GM21423 (cell line): ENCODE results near the gene MET.
"Not testable (repeated sequence)": the region's sequence is repeated elsewhere in the genome, so short reads cannot be mapped to it uniquely, and the experiment has no call there.

Source experiments
- ATAC-seq: cut with Tn5 transposase; IDR thresholded peaks from one replicate; pipeline ENCODE4 v1.9.1; 2021; ENCODE audit warnings: mild to moderate bottlenecking, moderate library complexity; ENCODE audit not compliant: unreplicated experiment

MET gene

DNA sequence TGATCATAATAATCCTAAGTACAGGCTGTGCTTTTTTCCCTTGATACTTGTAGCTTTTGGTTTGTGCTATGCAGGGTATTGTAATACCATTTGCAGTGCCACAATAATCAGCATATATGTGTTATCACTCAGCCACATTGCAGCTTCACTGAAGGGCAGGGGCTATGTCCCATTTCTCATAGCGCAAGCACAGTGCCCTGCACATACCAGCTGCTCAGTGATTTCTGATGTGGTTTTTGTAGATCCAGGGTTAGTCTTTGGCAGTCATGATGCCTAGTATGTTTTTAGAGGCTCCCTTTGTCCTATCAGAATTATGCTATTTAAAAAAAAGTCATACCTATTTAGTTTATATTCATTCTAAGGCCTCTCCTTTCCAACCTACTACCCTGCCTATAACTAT lies 25.8 kb downstream of the MET start:
- no peak for ATAC-seq

DNA sequence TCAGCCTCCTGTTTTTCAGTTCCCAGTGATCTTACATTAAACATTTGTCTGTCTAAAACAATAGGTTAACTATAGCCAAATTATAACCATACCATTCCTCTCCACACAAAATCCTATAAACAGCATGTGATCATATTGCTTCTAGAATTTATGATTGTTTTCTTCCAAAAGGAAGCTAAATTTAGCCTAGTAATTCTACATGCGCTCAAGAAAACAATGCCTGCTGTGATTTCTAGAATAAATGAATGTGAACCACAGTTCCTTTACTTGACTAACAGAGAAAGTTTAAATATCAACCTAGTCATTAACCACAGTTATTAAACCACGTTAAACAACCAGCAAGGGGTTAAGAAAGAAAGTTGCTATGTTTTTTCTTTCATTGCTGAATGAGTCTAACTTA lies 26.4 kb downstream of the MET start:
- ATAC-seq = no peak

DNA sequence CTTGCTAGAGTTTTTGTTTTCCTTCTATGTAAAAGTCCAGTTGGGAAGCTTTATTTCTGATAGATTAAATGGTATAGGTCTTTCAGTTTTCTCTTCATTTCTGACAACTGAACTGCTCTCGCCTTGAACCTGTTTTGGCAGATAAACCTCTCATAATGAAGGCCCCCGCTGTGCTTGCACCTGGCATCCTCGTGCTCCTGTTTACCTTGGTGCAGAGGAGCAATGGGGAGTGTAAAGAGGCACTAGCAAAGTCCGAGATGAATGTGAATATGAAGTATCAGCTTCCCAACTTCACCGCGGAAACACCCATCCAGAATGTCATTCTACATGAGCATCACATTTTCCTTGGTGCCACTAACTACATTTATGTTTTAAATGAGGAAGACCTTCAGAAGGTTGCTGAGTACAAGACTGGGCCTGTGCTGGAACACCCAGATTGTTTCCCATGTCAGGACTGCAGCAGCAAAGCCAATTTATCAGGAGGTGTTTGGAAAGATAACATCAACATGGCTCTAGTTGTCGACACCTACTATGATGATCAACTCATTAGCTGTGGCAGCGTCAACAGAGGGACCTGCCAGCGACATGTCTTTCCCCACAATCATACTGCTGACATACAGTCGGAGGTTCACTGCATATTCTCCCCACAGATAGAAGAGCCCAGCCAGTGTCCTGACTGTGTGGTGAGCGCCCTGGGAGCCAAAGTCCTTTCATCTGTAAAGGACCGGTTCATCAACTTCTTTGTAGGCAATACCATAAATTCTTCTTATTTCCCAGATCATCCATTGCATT lies 27.1 kb downstream of the MET start:
- no peak for ATAC-seq

DNA sequence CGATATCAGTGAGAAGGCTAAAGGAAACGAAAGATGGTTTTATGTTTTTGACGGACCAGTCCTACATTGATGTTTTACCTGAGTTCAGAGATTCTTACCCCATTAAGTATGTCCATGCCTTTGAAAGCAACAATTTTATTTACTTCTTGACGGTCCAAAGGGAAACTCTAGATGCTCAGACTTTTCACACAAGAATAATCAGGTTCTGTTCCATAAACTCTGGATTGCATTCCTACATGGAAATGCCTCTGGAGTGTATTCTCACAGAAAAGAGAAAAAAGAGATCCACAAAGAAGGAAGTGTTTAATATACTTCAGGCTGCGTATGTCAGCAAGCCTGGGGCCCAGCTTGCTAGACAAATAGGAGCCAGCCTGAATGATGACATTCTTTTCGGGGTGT lies 27.7 kb downstream of the MET start:
- no peak for ATAC-seq

DNA sequence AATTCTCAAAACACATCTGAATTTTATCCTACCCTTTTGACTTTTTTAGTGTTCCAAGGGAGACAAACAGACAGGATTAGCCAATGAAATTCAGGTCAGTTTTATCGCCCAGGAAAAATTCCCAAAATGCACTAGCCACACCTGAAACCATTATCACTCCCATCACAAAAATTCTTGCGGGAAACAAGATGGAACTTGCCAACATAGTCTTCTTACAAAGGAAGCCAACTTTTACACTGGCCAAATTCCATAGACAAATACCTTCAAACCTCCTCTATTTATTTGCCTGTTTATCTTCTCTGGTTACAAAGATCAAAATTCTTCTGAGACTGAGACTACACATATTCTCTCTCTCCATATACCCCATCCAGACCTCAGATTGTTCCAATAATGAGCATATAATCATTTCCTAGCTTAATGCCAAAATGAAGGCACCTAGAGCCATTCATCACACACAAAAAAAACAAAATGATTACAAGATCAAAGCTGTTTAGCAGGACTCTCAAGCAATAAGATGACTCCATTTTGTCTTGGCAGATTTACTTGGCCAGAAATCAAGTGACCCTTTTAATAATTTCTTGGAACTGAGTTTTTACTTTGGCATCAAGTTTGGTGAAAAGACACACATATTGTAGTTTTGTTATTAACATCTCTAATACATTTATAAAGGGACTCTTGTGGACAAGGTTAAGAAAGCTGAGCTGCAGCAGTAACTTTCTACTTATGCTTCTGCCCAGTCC lies 30.2 kb downstream of the MET start:
- ATAC-seq = no peak

DNA sequence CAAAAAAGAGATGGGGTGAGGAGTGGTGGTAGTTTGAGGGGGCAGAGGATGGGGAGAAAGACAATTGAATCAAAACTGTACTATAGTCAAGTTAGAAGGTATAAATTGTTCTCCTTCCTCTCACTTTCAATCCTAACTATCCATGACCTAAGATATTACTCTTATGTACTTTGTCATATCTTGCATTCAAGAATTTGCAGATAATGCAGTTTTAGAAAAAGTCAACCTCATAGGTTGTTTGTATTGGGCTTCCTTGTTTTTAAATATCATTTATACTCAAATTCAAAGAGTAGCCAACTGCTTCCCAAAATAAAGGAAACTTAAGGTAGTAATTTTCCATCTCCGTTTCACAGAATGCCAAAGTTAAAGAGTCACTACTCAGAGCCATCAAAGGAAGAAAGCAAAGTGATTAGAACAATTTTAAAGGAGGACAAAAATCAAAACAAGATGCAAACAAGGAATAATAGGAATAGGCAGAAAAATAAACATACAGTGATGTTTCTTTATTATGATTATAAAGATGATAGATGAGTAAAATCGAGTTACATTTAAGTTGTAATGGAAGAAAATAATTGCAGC lies 32.7 kb downstream of the MET start:
- ATAC-seq = no peak

DNA sequence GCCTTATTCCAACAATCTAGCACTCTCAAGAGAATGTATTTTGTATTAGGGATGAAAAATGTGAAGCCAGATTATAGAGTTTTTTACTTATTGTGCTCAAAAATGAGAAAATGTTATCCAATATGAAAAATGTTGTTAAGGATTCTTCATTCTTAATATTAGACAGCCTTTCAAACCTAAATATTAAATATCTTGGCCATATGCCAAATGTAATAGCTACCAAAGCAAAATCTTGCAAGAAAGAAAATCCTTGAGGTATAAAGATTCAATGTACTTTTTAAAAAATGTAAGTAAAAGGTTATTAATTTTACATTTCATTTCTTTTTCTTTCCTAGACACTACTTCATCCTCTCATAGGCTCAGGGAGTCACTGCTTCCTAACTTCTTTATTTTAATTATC lies 33.4 kb downstream of the MET start:
- no peak for ATAC-seq

DNA sequence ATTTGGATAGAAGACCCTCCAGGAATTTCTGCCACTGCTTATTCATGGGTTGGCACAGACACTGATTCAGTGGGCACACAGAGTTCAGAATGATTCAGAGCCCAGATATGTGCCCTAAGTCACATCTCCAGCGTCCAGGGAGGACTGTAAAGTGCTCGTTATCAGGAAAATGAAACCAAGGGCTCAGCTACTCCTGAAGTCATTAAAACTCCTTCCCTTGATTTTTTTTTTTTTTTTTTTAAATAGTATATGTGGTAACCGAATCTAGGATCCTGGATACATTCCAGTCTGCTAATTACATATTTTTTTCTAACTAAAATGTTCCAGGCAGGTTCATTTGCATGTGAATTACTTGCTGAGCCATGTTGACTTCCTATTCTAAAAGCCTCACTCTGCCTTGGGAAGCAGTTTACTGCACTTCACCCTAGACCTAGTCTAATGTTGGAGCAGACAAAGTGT lies 34.7 kb downstream of the MET start:
- no peak for ATAC-seq

DNA sequence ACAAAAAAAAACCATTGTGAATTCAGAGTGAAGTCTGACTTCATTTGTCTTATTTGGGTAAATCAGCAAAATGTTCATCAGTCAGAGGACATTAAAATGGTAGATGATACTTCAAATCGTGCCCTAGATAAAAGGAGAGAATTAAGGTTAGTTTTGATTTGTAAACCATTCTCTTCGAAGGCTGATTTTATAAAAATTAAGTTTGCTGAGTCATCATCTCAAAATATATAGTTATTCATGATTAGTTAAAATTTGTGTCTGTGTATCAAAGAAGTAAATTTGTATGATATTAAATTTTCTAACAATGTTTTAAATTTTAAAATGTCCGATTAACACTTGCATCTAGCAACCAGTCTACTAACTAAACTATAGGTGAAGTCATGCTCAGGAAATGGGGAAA lies 35.3 kb downstream of the MET start:
- no peak for ATAC-seq

DNA sequence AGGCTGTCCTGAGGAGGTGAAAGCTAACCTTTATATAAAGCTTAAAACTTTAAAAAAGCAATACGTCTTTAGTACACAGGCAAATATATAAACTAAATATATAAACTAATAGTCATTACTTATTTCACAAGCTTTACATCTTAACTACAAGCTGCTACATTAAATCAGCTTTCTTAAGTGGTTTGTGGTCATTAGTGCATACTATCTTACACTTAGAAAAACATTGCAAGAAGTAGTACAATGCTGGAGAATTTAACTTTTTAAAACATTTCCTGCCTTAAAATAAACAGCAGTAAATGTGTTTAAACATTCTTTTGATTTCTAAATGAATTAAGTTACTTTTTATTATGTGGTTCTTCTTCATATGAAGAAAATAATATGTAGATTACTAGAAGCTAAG lies 36.3 kb downstream of the MET start:
- no peak for ATAC-seq

DNA sequence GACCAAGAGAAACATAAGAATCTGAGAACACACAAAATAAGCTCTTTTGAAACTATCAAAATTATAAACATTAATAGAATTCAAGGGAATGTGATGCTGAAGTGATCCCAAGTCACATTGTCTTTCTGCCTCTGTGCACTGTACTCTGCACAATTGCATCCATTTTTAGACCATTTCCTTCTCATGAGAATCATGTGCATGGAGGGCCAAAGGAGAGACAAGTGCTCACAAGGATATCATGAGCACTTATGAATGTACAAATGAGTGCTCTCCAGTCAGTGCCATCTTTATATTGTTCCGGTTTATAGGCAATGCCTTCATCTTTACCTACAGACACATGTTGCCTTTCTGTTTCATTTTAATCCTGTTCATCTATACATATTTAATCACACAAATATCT lies 36.9 kb downstream of the MET start:
- ATAC-seq = no peak

DNA sequence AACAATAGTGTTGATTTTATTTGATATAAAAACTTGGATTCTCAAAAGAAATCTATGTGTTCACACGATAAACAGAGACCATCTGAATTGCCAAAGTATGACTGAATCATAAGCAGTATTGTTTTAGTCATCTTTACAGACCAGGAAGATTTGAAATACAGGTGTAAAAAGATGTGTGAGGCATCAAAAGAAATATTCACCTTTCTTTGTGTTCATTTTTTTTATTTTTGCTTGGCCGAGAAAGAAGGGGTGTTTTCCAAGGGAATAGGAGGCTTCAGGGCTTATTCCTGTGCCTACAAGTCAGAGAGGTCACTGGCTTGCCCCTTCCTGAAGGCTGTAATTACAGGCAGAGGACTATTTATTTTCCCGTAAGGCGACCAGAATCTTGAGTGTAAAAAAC lies 37.3 kb downstream of the MET start:
- ATAC-seq = no peak

DNA sequence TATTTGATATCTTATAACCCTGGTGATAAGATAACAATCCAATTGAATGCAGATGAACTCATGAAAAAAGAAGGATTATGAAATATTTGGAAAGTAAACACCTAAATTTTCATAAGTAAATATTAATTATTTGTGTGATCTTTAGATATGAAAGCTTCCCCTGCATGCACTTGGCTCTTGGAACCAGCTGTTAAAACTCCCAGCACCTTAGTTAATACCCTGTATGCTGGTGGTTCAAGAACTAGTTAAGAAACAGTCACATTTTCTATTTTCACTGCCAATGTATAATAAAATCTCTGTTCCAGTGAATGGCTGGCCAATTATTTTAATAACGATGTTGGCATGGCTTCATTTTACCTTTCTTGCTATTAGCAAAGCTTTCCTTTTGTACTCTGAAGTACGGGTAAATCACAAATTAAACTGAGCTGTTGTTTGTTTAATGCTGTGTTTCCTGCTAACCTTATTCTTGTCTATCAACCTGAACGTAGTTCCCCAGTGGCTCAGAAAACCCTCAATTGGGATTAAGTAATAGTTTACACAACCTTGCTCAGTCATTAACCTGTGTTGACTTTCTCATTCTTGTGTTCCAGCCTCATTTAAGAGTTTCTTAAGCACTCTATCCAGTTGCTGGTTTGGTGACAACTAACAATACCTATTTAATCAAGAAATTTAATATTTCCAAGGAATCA lies 38.9 kb downstream of the MET start:
- no peak for ATAC-seq

DNA sequence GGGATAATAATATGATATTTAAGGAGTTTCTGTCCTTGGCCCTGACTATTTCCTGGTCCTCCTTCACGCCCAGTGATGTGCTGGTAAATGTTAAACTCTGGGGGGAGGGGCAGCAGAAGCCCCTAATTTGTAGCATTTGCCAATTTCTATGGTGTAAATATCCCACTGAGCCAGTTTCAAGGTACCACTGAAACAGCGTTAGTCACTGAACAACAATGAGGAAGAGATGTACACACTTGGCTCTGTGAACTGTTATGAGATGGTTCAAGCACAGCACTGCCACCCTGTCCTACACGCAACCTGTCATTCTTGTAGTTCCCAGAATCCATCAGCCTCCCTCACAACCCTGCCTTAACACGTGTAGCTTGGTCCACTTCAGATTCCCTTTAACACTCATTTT lies 39.8 kb downstream of the MET start:
- no peak for ATAC-seq

DNA sequence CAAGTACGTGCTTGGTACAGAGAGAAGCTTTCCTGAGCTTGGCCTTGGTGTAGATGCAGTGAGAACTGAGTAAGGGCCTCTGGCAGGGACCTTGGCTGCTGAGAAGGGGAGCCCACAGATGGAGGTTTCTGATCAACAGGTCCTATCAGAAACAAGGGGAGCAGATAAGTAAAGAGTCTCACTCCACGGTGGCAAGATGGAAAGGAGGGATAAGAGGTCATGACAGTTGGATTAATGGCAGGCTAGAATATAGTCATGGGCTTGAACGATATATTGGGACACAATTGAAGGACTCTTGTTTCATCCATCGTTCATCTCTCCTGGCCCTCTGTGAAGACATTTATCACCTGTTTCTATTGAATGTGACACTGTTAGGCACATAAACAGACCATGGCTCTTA lies 41.5 kb downstream of the MET start:
- no peak for ATAC-seq

DNA sequence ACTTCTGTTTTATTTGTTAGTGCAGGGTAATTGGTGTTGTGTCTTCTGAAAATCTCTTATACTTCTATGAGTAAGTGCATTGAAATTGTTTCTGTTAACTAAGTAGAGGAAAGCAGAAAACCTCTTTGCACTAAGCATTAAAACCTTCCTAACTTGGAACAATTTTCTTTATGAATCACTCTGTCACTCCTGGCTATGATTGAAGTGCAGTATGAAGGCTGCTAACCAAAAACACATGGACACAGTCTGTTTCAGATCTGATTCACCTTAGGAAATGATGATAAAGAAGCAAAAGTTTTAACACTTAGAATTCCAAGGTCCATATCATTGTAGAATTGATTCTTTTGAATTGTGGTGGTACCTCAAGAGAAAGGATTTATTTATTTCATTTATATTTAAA lies 41.9 kb downstream of the MET start:
- no peak for ATAC-seq

DNA sequence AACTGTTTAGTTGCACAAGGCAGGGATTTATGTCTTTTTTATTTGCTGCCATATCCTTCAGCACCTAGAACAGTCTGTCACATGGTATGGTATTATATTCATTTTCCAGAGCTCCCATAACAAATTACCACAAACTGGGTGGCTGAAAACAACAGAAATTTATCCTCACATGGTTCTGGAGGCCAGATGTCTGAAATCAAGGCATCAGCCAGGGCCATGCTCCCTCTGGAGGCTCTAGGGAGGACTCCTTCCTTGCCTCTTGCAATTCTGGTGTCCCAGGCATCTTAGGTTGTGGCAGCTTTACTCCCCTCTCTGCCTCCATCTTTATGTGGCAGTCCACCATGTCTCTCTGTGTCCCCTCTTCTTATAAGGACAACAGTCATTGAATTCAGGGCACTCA lies 43.1 kb downstream of the MET start:
- no peak for ATAC-seq

DNA sequence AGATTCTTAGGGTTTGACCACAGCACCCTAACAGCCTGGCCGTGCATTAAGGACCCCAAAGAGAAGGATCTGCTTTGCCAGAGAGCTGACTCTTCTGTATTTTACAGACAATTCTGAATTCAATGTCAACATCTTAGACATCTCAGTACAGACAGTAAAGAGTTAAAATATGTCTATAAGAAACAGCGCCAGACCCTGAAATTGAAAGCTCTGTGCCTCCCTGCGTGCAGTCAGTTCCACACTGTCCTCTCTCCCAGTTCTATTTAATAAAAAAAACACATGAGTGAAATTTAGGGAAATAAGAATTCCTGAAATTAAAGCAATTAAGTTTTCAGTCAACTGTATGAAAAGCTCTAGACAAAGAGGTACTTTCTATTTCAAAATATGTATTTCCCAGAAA lies 45.1 kb downstream of the MET start:
- no peak for ATAC-seq

DNA sequence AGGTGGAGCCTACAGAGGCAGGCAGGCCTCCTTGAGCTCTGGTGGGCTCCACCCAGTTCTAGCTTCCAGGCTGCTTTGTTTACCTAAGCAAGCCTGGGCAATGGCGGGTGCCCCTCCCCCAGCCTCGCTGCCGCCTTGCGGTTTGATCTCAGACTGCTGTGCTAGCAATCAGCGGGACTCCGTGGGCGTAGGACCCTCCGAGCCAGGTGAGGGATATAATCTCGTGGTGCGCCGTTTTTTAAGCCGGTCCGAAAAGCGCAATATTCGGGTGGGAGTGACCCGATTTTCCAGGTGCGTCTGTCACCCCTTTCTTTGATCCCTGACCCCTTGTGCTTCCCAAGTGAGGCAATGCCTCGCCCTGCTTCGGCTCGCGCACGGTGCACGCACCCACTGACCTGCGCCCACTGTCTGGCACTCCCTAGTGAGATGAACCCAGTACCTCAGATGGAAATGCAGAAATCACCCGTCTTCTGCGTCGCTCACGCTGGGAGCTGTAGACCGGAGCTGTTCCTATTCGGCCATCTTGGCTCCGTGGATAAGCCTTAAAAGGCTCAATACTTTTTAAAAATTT lies 52.0 kb downstream of the MET start:
- not testable (repeated sequence) for ATAC-seq

DNA sequence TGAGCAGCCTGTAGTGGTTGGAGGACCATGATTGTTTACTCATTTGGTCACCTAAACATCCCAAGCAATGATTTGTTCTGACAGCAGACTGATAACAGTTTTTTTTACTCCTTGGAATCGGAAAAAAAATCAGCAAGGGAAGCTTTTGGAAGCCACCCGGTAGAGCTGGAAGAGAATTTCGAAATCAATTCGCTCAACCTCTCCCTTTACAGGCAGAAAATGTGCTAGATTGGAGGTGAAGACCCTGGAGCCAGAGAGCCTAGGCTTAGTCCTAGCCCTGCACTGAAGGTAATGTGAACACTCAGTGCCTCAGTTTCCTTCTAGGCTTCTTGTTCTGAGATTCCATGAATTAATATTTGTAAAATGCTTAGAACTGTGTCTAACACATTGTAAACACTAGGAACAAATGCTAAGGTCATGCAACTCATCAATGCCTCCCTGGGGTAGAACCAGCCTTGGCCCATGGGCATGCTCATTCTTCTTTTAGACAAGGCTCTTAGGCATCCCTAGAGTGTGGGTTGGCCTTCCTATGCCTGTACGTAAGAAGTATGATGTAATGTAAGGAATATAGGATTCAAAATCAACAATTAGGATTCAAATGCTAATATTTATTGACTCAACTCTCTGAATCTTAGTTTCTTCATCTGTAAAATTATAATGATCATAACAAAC lies 52.7 kb downstream of the MET start:
- no peak for ATAC-seq

DNA sequence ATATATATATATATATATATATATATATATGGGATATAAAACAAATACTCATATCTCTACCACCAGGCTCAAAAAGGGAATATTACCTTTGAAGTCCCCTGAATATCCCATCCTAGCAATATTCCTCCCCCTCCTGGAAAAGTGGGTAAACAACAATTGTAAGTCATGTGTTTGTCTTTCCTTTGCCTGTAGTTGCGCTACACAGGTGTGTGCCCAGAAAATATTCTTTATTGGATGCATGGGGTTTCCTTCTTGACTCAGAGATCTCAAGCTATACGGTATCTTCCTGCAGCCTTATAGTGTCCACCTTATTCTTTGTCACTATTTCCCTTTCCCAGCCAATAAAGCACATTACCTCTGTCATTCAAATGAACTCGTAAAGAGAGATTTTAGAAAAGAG lies 54.2 kb downstream of the MET start:
- no peak for ATAC-seq
